Activated CD4-positive, CD25-positive, alpha-beta regulatory T cell treated with anti-CD3 and anti-CD28 coated beads, Interleukin-2, amount 50 U/mL, for 16 hours (primary cell): ENCODE results near the gene DCST1.
A peak's percentile ranks its signal among the peaks of the same experiment; 100 is the strongest.

Experiments
- DNase-seq: peaks from one replicate; pipeline ENCODE4 v3.0.0-alpha.2; 2020; ENCODE audit warnings: low read depth, low spot score

DCST1 gene

GRCh38 chr1:155052439-155053395 is 19.1 kb downstream of the DCST1 start:
- no peak for DNase-seq

- DNase-seq: no peak
Measured at GRCh38 chr1:155053531-155054105, 20.0 kb downstream of the DCST1 start.

- no peak for DNase-seq
Measured at GRCh38 chr1:155057104-155057503, 23.5 kb downstream of the DCST1 start.

- DNase-seq: no peak
Measured at GRCh38 chr1:155057788-155058211, 24.2 kb downstream of the DCST1 start.

- no peak for DNase-seq
Measured at GRCh38 chr1:155060736-155061135, 27.1 kb downstream of the DCST1 start.

GRCh38 chr1:155061381-155062150 is 27.9 kb downstream of the DCST1 start:
- peak; percentile 84 for DNase-seq

GRCh38 chr1:155062151-155062686 is 28.6 kb downstream of the DCST1 start:
- DNase-seq: no peak

- peak; percentile 45 for DNase-seq
Measured at GRCh38 chr1:155062702-155063411, 29.2 kb downstream of the DCST1 start.

- peak; percentile 69 for DNase-seq
Measured at GRCh38 chr1:155063550-155064110, 30.0 kb downstream of the DCST1 start, which contains the start of gene EFNA4. Gene EFNA4, plus strand, starts transcription at chr1:155063740. Its CDS starts 84 bp downstream, at chr1:155063824.

- no peak for DNase-seq
Measured at GRCh38 chr1:155064111-155064831, 30.6 kb downstream of the DCST1 start.

- DNase-seq: no peak
Measured at GRCh38 chr1:155064832-155065429, 31.3 kb downstream of the DCST1 start.

- DNase-seq: no peak
Measured at GRCh38 chr1:155066777-155067176, 33.2 kb downstream of the DCST1 start.

- DNase-seq: no peak
Measured at GRCh38 chr1:155068599-155068998, 35.0 kb downstream of the DCST1 start.

GRCh38 chr1:155069551-155070157 is 36.0 kb downstream of the DCST1 start:
- DNase-seq: no peak

GRCh38 chr1:155070158-155070621 is 36.6 kb downstream of the DCST1 start:
- no peak for DNase-seq

GRCh38 chr1:155070721-155071569 is 37.3 kb downstream of the DCST1 start:
- peak; percentile 40 for DNase-seq

GRCh38 chr1:155071701-155072100 is 38.1 kb downstream of the DCST1 start:
- DNase-seq: no peak
